NOMO-1 (cell line): ENCODE results near the gene PNKD.
"Not testable (repeated sequence)": the region's sequence is repeated elsewhere in the genome, so short reads cannot be mapped to it uniquely, and the experiment has no call there.

Experiments
- DNase-seq, 2 experiments: peaks; one replicate each; lab custom pipeline; 2025; ENCODE audit not compliant: unreplicated experiment in 2 of 2; lab: John Stamatoyannopoulos, UW

PNKD gene

GRCh38 chr2:218291318-218292047 is 21.2 kb downstream of the PNKD start:
- no peak for DNase-seq

- DNase-seq, result peak; percentile 76 to 87
These were observed 22.0 kb downstream of the PNKD start, which contains the start of gene TMBIM1 for GRCh38 chr2:218292048-218293014. TSS of gene TMBIM1 (minus strand) at chr2:218292503. CDS start at chr2:218282141, 10,362 bp downstream.

- no peak for DNase-seq
These were observed 23.6 kb downstream of the PNKD start for GRCh38 chr2:218293715-218294429.

DNA sequence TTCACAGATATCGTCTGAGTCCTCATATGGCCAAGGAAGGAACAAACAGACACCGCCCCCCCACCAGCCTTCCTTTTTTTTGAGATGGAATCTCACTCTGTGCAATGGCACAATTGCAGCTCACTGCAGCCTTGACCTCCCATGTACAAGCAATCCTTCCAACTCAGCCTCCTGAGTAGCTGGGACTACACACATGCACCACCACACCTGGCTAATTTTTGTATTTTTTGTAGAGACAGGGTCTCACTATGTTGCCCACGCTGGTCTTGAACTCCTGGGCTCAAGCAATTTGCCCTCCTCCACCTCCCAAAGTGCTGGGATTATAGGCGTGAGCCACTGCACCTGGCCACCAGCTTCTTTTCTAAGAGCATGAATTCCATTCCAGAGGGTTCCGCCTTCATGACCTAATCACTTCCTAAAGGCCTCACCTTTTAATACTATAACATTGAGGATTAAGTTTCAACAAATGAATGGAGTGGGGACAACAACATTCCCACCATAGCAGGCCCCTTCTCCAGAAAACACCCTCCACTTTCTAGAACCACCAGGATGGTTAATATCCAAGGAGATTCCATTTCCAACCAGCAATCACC is 24.2 kb downstream of the PNKD start:
- no peak for DNase-seq

DNA sequence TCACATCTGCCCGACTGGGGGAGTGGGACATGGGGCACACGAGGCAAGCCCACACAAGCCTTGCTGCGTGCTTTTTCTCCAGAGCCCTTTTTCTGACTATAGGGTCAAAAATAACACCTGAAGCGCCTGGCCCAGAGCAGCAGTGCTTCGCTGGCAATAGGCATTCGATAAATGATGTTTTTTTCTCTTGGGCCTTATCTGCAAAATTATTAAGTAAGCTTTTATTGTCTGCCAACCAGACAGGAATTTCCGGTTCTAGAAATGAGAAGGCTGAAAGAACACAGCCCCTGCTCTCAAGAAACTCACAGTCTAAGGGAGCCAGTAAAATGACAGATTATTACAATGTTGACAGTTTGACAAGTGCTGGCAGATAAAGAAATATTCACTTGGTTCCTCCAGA is 24.7 kb downstream of the PNKD start:
- DNase-seq, result no peak

DNA sequence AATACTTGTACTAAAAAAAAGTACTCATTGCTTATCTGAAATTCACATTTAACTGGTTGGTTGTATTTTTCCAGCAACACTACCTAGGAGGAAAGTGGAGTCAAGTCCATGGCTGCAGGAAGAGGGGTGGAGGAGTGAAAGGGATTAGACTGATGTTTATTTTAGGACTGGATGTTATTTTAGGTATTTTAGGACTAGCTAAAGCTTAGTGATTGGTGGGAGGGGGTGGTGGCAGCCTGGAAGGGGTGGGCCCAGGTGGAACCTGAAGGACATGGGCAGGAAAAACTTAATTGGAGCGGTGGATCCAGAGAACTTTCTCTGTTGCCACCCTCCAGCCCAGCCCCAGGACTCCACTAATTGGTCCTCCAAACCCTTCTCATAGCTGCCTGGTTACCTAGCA is 25.9 kb downstream of the PNKD start:
- no peak for DNase-seq

DNA sequence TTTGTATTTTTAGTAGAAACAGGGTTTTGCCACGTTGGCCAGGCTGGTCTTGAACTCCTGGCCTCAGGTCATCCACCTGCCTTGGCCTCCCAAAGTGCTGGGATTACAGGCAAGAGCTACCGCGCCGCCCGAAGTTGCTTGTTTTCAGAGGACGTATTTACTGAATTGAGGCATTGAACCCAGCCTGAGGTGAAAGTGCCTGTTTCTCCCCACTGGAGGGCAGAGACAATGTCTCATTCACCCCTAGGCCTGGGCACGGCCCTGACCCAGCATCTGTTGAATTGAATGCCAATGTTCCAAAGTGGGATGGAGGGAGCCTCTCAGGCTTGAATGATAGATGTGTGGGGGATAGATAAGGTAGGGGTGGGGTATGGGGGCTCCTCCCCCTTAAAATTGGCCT is 26.5 kb downstream of the PNKD start:
- no peak for DNase-seq

DNA sequence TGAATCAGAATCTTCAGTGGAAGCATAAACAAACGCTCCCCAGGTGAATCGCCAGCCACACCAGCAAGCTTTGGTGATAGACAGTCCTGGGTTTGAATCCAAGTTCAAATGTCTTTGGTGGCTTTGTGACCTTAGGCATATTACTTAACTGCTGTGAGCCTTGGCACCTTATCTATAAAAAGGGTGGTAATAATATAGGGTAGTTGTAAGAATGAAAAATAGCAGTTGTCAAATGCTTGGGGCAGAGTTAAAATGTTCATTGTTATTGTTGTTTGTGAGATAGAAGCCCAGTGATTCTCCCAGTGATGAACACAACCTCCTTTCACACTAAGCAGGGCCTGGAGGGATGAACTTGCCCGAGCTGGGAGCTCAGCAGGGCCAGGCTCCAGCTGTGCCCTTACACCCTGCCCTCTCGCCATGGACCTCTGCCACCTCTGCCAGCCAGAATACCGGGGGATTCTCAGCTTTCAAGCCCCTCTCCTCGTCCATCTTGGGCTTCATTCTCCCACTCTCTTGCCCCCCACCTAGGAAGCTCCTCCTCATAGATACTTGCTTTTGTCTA is 28.1 kb downstream of the PNKD start:
- DNase-seq, result no peak

DNA sequence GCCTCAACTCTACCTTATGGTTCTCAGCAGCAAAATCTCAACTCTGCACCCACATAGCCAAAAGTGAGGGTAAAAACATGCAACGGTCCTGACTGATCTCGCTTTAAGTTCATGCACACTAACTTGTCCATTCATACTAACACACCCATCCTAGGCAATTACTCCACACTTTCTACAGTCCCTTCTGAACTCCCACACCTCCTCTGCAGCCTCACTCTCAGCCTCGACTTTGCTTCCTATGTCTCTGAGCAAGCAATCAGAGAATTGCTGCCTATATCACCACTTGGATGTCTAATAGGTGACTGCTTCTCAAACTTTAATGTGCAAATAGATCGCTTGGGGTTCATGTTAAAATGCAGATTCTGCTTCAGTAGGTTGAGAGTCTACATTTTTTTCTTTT is 29.8 kb downstream of the PNKD start:
- DNase-seq, result no peak

GRCh38 chr2:218301176-218301819 is 31.0 kb downstream of the PNKD start:
- DNase-seq, result peak; percentile 84

DNA sequence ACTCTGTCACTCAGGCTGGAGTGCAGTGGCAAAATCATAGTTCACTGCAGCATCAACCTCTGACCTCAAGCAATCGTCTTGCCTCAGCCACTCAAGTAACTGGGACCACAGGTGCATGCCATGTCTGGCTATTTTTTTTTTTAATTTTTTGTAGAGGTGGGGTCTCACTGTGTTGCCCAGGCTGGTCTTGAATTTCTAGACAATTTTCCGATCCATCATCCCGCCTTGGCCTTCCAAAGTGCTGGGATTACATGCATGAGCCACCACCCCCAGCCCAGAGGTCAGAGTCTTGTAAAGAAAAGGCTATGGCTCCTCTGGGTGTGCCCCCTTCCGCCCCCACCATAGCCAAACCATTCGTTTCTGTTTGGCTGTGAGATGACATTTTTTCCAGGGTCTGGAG is 35.1 kb downstream of the PNKD start:
- DNase-seq, result no peak

- DNase-seq, result no peak
These were observed 36.0 kb downstream of the PNKD start for GRCh38 chr2:218306184-218306920.

DNA sequence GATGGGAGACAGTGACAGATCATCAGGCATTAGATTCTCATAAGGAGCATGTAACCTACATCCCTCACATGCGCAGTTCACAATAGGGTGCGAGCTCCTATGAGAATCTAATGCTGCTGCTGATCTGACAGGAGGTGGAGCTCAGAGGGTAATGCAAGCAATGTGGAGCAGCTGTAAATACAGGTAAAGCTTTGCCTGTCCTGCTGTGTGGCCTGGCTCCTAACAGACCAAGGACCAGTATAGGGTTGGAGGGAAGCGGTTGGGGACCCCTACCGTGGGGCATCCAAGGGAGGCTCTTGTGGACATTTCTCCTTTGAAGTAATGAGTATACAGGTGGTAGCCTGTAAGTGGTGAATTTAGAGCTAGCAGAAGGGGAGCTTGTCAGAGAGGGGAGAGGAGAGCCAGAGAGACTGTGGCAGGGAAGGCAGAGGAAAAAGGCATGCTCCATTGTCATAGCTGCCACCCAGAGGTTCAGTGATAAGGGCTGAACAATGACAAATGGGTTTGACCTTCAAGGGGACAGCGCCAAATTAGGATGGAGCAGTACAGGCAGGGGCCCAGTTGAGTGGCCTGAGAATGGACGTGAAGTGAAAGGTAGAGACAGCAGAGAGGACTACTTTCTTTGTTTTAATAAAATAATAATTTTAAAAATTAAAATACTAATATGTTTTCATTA is 37.2 kb downstream of the PNKD start:
- DNase-seq, result no peak

- DNase-seq, result no peak
These were observed 40.7 kb downstream of the PNKD start for GRCh38 chr2:218310853-218311540.

DNA sequence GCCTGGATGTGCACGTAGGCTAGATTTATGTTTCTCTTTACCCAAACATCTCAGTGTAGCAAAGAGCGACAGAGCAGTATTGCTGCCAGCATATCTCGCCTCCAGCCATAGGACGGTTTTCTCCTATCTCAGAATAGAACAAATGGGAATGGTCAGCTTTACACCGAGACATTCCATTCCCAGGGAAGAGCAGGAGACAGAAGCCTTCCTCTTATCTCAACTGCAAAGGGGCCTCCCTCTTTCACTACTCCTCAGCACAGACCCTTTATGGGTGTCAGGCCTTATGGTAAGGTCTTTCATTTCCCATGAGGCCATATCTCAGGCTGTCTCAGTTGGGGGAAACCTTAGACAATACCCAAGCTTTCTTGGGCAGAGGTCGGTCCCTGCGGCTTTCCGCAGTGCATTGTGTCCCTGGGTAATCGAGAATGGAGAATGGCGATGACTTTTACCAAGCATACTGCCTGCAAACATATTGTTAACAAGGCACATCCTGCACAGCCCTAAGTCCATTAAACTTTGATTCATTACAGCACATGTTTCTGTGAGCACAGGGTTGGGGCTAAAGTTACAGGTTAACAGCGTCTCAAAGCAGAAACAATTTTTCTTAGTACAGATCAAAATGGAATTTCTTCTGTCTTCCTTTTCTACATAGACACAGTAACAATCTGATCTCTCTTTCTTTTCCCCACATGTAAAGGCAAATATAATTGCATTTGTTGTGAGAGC is 41.4 kb downstream of the PNKD start:
- not testable (repeated sequence) for DNase-seq

- DNase-seq, result no peak
These were observed 42.0 kb downstream of the PNKD start for GRCh38 chr2:218312267-218312756.

- DNase-seq, result no peak
These were observed 43.0 kb downstream of the PNKD start for GRCh38 chr2:218313356-218313755.
